Right lobe of liver (tissue), 4 donors: ENCODE results near the gene SCG3.

Source experiments
- POLR2A ChIP-seq: fragments of 450-650 bp; IDR thresholded peaks from one replicate; pipeline ENCODE4 v1.6.1; 2017; ENCODE audit warnings: antibody characterized with exemption, mild to moderate bottlenecking
- TF ChIP-seq, protein P1 (sequence below), 4 donors: fragments of 200-600 bp in 3 of 4; fragments of 450-650 bp in 1 of 4; IDR thresholded peaks; one replicate each; pipeline versions ENCODE4 v1.5.1 to v1.8.0; 2016 to 2022; ENCODE audit warnings: antibody characterized with exemption in 4 of 4, mild to moderate bottlenecking in 2 of 4
- donor health status: DM: no; HTN: no; CAD: no.
- donor health status: DM: no; HTN: no; CAD: no.
- donor health status: DM: no; HTN: yes; CAD: no.

DNA sequence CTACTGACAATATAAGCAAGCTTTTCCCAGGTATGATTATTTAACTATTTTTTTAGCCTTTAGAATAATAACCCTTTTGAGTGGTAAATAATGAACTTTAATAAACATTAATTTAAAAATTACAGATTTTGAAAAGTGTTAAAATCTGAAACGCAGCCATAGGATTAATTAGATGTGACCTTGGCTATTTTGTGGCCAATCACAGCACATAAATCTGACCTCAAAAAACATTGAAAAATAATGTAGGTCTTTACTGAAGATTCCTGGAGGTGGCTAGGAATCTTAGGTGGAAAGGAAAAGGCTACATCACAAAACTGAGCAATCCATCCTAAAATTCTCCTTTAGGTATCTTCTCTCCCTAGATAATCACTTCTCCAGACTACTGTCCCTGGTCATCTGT lies 18.1 kb downstream of the SCG3 start:
- TF ChIP-seq, protein P1, sequence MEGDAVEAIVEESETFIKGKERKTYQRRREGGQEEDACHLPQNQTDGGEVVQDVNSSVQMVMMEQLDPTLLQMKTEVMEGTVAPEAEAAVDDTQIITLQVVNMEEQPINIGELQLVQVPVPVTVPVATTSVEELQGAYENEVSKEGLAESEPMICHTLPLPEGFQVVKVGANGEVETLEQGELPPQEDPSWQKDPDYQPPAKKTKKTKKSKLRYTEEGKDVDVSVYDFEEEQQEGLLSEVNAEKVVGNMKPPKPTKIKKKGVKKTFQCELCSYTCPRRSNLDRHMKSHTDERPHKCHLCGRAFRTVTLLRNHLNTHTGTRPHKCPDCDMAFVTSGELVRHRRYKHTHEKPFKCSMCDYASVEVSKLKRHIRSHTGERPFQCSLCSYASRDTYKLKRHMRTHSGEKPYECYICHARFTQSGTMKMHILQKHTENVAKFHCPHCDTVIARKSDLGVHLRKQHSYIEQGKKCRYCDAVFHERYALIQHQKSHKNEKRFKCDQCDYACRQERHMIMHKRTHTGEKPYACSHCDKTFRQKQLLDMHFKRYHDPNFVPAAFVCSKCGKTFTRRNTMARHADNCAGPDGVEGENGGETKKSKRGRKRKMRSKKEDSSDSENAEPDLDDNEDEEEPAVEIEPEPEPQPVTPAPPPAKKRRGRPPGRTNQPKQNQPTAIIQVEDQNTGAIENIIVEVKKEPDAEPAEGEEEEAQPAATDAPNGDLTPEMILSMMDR (IDR thresholded peaks at IDR 0.05) = no peak
- no peak for TF ChIP-seq POLR2A
